Measurements from ENCODE around the gene TUBA3E. TPM values are rescaled to one million over a fixed set of nuclear protein-coding genes. Genes with fewer than 3 reads are reported as not detected.

Gene TUBA3E
- total and polyA plus RNA-seq, 2 of the 13 experiments (the other 11 are each of a cell fraction or from before 2014, with no cell fraction given): not detected

- TF ChIP-seq ZNF784 (CRISPR knock-in tag; IDR thresholded peaks at IDR 0.05; ENCODE audit: borderline replicate concordance): no peak
- no peak for TF ChIP-seq ZNF253 (CRISPR knock-in tag; IDR thresholded peaks at IDR 0.05; ENCODE audit: borderline replicate concordance)
- TF ChIP-seq ZNF180 (CRISPR knock-in tag; IDR thresholded peaks at IDR 0.05; ENCODE audit: borderline replicate concordance, low read depth): no peak
- no peak for TF ChIP-seq CENPBD1 (CRISPR knock-in tag; IDR thresholded peaks at IDR 0.05; ENCODE audit: borderline replicate concordance, low read depth)
- TF ChIP-seq ZNF260 (CRISPR knock-in tag; IDR thresholded peaks at IDR 0.05; ENCODE audit: borderline replicate concordance, low read depth): no peak
- no peak for TF ChIP-seq POLR2AphosphoS5 (IDR thresholded peaks at IDR 0.05; ENCODE audit: low read depth, low read length)
These were observed 11.8 kb downstream of the TUBA3E start (continued) for GRCh38 chr2:130186391-130186790.

- no peak overlapping the region for H3K9ac ChIP-seq (ENCODE audit: insufficient read depth, low read depth, low read length)
- no peaks in the 10 kb centered on the region for H3K9me3 ChIP-seq (ENCODE audit: low read length)
- intact Hi-C loops (cut with micrococcal nuclease; ENCODE audit: unreplicated experiment) (no loop called here), in situ Hi-C loops (cut with HindIII; ENCODE audit: extremely low pct_ligation_motif_present, low pct_unique_long_range_greater_than_20kb) (loop anchor here (25.0 kb wide), 1 partner anchor 1301 kb away; the partner anchor contains the start of genes MZT2A and TUBA3D)
- H3K36me3 ChIP-seq (replicated peaks in 1 of 2; ENCODE audit: control insufficient read depth in 1 of 2, insufficient read depth in 2 of 2, low read length in 2 of 2): peaks cover 2 to 3% of the 10 kb centered on the region in 2 experiments; a peak in 3 of 5 replicates
- FAIRE-seq (no peak), DNase-seq (ENCODE audit: low spot score) (no peak), ATAC-seq (no peak)
- no peak overlapping the region for H3K27ac ChIP-seq (ENCODE audit: extremely low read length, insufficient read depth, low read length)
- ChIA-PET POLR2A (interaction anchor here (0.7 to 2.7 kb wide), 2 partner anchors 1302 to 1303 kb away, joined by 11 to 15 read pairs; no protein-coding TSS in a partner anchor), CTCF (ENCODE audit: low intra/inter-chr PET ratio, low total read pairs) (no interaction called here)
- no peak overlapping the region for H3K4me2 ChIP-seq (ENCODE audit: low read depth, low read length)
- no peak overlapping the region for H2AFZ ChIP-seq (ENCODE audit: low read length)
- no peak overlapping the region for H3K4me3 ChIP-seq (replicated peaks in 1 of 3; ENCODE audit: insufficient read depth in 1 of 3, low read depth in 2 of 3, low read length in 3 of 3)
- WGBS (ENCODE audit: low lambda C conversion rate): 93% methylated on average over 4 of the region's 4 CpGs
- peaks cover 0 to 4% of the 10 kb centered on the region in 2 experiments; a peak in 2 of 5 replicates for H3K27me3 ChIP-seq (ENCODE audit: control insufficient read depth in 1 of 2, insufficient read depth in 2 of 2, low read length in 2 of 2)
- H3K79me2 ChIP-seq (ENCODE audit: insufficient read depth, low read length): peaks cover 28% of the 10 kb centered on the region
- H4K20me1 ChIP-seq (ENCODE audit: insufficient read depth, low read length): no peaks in the 10 kb centered on the region
- peaks cover 31% of the 10 kb centered on the region for H3K4me1 ChIP-seq (ENCODE audit: insufficient read depth, low read length)
- BruUV-seq (replicated peaks): no TSS peak
- TF ChIP-seq ZNF383 (CRISPR knock-in tag; IDR thresholded peaks at IDR 0.05; ENCODE audit: borderline replicate concordance) (no peak), ETV6 (CRISPR knock-in tag; conservative IDR thresholded peaks at IDR 0.05) (no peak), MYNN (CRISPR knock-in tag; IDR thresholded peaks at IDR 0.05; ENCODE audit: low read depth) (no peak), ZNF12 (CRISPR knock-in tag; IDR thresholded peaks at IDR 0.05) (peak; percentile 71), ZNF331 (CRISPR knock-in tag; IDR thresholded peaks at IDR 0.05) (no peak), ZNF550 (CRISPR knock-in tag; IDR thresholded peaks at IDR 0.05; ENCODE audit: borderline replicate concordance) (no peak), ELF3 (CRISPR knock-in tag; IDR thresholded peaks at IDR 0.05) (no peak), AKAP8 (CRISPR knock-in tag; IDR thresholded peaks at IDR 0.05) (peak; percentile 12; the same call in 1 of the 2 replicates), RBFOX2 (IDR thresholded peaks at IDR 0.05; ENCODE audit: low read depth, low read length) (peak; percentile 43; the same call in 1 of the 2 replicates), MIXL1 (CRISPR knock-in tag; IDR thresholded peaks at IDR 0.05) (no peak), ZNF362 (CRISPR knock-in tag; IDR thresholded peaks at IDR 0.05; ENCODE audit: borderline replicate concordance) (no peak), ZNF564 (CRISPR knock-in tag; IDR thresholded peaks at IDR 0.05) (no peak), ZBTB44 (CRISPR knock-in tag; IDR thresholded peaks at IDR 0.05) (no peak), AGO2 (optimal IDR thresholded peaks at IDR 0.05; ENCODE audit: low read depth, low read length) (peak; percentile 40), GLI4 (CRISPR knock-in tag; IDR thresholded peaks at IDR 0.05; ENCODE audit: borderline replicate concordance) (no peak), TBP (CRISPR knock-in tag; IDR thresholded peaks at IDR 0.05) (no peak)
These were observed 12.3 kb downstream of the TUBA3E start for GRCh38 chr2:130185896-130186295.

All from HepG2 (cell line).